Measurements from ENCODE around the gene DLL4. TPM values are rescaled to one million over a fixed set of nuclear protein-coding genes. Genes with fewer than 3 reads are reported as not detected.

Gene DLL4
- polyA plus RNA-seq, 4 donors = 5.8 to 8.3 (median 6.7) TPM

DNA sequence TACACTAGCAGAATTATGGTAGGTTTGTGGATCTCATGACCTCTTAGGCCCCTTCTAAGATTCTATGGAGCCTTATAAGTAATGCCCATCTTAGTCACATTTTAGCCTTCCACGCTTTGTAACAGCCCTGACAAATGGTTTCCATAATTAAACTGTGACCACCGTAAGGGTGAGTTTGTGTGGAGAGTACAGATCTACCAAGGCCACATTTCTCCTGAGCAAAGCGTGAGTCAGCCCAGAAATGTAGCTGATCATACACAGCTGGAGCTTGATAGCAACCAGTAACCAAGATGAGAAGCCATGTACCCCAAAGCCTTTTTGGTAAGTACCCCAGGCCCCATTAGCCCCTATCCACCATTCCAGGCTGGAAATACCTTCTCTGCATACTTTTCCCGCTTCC, 55.8 kb downstream of the DLL4 start:
- no peak for DNase-seq (ENCODE audit: low read depth in 4 of 4, low spot score in 3 of 4)

DNA sequence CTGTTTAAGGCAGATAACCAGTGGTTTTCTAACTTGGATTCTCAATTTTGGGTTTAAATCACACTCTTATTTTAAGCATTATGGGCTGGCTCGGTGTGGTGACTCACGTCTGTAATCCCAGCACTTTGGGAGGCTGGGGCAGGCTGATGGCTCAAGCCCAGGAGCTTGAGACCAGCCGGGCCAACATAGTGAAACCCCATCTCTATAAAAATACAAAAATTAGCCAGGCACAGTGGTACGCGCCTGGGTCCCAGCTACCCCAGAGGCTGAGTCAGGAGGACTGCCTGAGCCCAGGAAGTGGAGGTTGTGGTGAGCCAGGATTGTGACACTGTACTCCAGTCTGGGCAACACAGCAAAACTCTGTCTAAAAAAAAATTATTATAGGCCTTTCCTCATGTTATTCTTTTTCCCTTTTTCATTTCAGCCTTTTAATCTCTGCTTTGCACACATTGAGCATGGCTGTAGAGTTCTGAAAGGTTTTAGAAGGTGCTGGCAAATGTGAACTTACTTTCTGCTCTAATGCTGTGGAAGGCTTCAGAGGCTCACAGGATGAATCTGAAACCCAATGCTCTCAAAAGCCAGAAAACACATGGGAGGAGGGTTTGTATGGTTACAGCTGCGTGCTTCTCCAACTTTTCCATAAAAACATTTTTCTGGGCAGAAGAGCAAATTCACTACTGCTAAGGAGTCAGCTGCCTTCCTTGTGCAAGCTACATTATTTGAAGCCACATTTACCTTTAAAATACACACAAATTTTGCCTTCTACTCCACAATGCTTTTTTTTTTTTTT, 56.6 kb downstream of the DLL4 start:
- no peak for DNase-seq (ENCODE audit: low read depth in 4 of 4, low spot score in 3 of 4)

DNA sequence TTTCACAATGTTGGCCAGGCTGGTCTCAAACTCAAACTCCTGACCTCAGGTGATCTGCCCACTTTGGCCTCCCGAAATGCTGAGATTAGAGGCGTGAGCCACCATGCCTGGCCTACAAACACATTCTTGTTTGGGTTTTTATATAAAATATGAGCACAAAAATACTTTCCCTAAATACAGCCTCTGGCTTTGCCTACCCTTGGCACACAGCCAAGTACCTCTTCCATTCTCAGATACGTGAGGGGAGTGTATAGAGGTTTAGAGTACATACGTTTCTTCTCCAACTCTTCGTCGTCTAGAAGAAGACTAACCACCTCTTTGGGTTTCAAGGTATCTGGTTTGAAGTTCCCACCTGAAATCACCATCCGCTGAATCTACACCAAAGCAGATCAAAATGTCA, 57.7 kb downstream of the DLL4 start:
- DNase-seq (ENCODE audit: low read depth in 4 of 4, low spot score in 3 of 4) = no peak

DNA sequence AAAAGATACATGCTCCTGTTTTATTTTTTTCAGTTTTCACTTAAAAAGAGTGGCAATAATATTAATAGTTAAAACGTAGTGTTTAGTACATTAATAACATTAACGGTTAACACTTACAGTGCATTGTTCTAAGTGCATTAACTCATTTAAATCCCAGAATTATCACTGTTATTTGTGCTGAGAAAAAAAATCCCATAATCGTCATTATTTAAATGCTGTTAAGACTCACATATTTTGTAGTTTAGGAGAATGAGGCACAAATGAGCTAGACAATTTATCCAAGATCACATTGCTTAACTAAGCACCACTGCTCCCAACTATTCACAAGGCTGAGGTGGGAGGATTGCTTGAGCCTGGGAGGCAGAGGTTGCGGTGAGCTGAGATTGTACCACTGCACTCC, 59.0 kb downstream of the DLL4 start:
- no peak for DNase-seq (ENCODE audit: low read depth in 4 of 4, low spot score in 3 of 4)

Other genes with a start within 250 kb of the DLL4 start
- gene RAD51, start 234.2 kb upstream of the DLL4 start, polyA plus RNA-seq (ENCODE audit: insufficient read length in 4 of 4) = 10 to 100 TPM; 10.7 to 14.9 (median 13.3) TPM
- gene RMDN3, start 174.1 kb upstream of the DLL4 start, polyA plus RNA-seq (ENCODE audit: insufficient read length in 4 of 4) = 10 to 100 TPM; 30.6 to 45.6 (median 39.7) TPM
- gene GCHFR, start 165.3 kb upstream of the DLL4 start, polyA plus RNA-seq (ENCODE audit: insufficient read length in 4 of 4) = 10 to 100 TPM in 3 of 4 donors, 1 to 10 TPM in 1; 6.9 to 47.2 (median 29.5) TPM
- 1 to 10 TPM; 1.5 to 4.6 (median 2.0) TPM for gene C15orf62, start 159.4 kb upstream of the DLL4 start, polyA plus RNA-seq (ENCODE audit: insufficient read length in 4 of 4)
- 10 to 100 TPM; 22.4 to 31.4 (median 26.6) TPM for gene ZFYVE19, start 122.3 kb upstream of the DLL4 start, polyA plus RNA-seq (ENCODE audit: insufficient read length in 4 of 4)
- gene DNAJC17, start 121.9 kb upstream of the DLL4 start, polyA plus RNA-seq (ENCODE audit: insufficient read length in 4 of 4) = 10 to 100 TPM; 33.8 to 42.6 (median 37.6) TPM
- gene PPP1R14D, start 100.6 kb upstream of the DLL4 start, polyA plus RNA-seq (ENCODE audit: insufficient read length in 4 of 4) = under 1 TPM in 3 of 4 donors, not detected in 1; 0.32 to 0.93 (median 0.52) TPM
- gene SPINT1, start 85.3 kb upstream of the DLL4 start, polyA plus RNA-seq (ENCODE audit: insufficient read length in 4 of 4) = 10 to 100 TPM in 3 of 4 donors, 1 to 10 TPM in 1; 2.7 to 70.8 (median 65.9) TPM
- 1 to 10 TPM in 3 of 4 donors, under 1 TPM in 1; 0.26 to 1.9 (median 1.4) TPM for gene RHOV, start 55.1 kb upstream of the DLL4 start, polyA plus RNA-seq (ENCODE audit: insufficient read length in 4 of 4)
- 10 to 100 TPM; 10.6 to 17.5 (median 16.8) TPM for gene VPS18, start 34.9 kb upstream of the DLL4 start, polyA plus RNA-seq (ENCODE audit: insufficient read length in 4 of 4)
- gene CHAC1, start 24.1 kb downstream of the DLL4 start, polyA plus RNA-seq (ENCODE audit: insufficient read length in 4 of 4) = 1 to 10 TPM in 3 of 4 donors, under 1 TPM in 1; 0.93 to 4.3 (median 3.2) TPM
- gene INO80, start 186.9 kb downstream of the DLL4 start, polyA plus RNA-seq (ENCODE audit: insufficient read length in 4 of 4) = 10 to 100 TPM; 14.3 to 23.2 (median 22.0) TPM